Keratinocyte (primary cell): ENCODE results near the gene TSPAN18. TPM values are rescaled to one million over a fixed set of nuclear protein-coding genes. Genes with fewer than 3 reads are reported as not detected.

ENCODE experiments used
- DNase-seq: peaks from one replicate; pipeline ENCODE4 v3.0.0-alpha.2; 2011; ENCODE audit warnings: low read depth, missing footprints, low spot score
- FAIRE-seq: peaks from 2 replicates; lab custom pipeline; 2011; peaks lifted over from hg19 to GRCh38; lab: Jason Lieb, UNC
- H2AFZ ChIP-seq: 2 replicates; pipeline ENCODE4 v1.6.0; 2012; ENCODE audit warnings: low read length, control low read depth, inconsistent platforms; ENCODE audit not compliant: control insufficient read depth
- H3K27ac ChIP-seq: 2 replicates; pipeline ENCODE4 v1.5.1; 2011; ENCODE audit warnings: low read length; ENCODE audit not compliant: control insufficient read depth, insufficient read depth
- H3K27me3 ChIP-seq: 3 replicates; pipeline ENCODE4 v1.6.0; 2011; ENCODE audit warnings: low read length; ENCODE audit not compliant: control insufficient read depth, insufficient read depth; ENCODE audit errors: extremely low read depth
- H3K36me3 ChIP-seq, 2 experiments: 2 replicates in 1 of 2; 3 replicates in 1 of 2; pipeline ENCODE4 v1.5.1; 2011; ENCODE audit warnings: low read length in 2 of 2, mild to moderate bottlenecking in 1 of 2; ENCODE audit not compliant: control insufficient read depth in 2 of 2, insufficient read depth in 2 of 2; ENCODE audit errors: extremely low read depth in 1 of 2
- H3K4me1 ChIP-seq: 3 replicates; pipeline ENCODE4 v1.5.1; 2011; ENCODE audit warnings: low read length; ENCODE audit not compliant: control insufficient read depth, insufficient read depth; ENCODE audit errors: extremely low read depth
- H3K4me2 ChIP-seq: 3 replicates; pipeline ENCODE4 v1.6.0; 2011; ENCODE audit warnings: low read depth, low read length; ENCODE audit not compliant: control insufficient read depth, insufficient read depth; ENCODE audit errors: extremely low read depth
- H3K4me3 ChIP-seq, 3 experiments: fragments of 200-600 bp in 1 of 3; sonication (generic) in 1 of 3; 2 replicates in 2 of 3; 3 replicates in 1 of 3; pipeline ENCODE4 v1.5.1; 2011 to 2016; ENCODE audit warnings: low read length in 3 of 3, mild to moderate bottlenecking in 3 of 3, control low read depth in 2 of 3, inconsistent platforms in 1 of 3, low read depth in 1 of 3, mixed read lengths in 1 of 3, mixed run types in 1 of 3, moderate library complexity in 1 of 3; ENCODE audit not compliant: control insufficient read depth in 2 of 3, insufficient read depth in 2 of 3; ENCODE audit errors: extremely low read depth in 1 of 3
- H3K79me2 ChIP-seq: 2 replicates; pipeline ENCODE4 v1.6.0; 2012; ENCODE audit warnings: low read length; ENCODE audit not compliant: control insufficient read depth, insufficient read depth
- H3K9ac ChIP-seq: 3 replicates; pipeline ENCODE4 v1.6.0; 2011; ENCODE audit warnings: low read length; ENCODE audit not compliant: control insufficient read depth, insufficient read depth; ENCODE audit errors: extremely low read depth
- H3K9me1 ChIP-seq: 3 replicates; pipeline ENCODE4 v1.6.0; 2011; ENCODE audit warnings: low read length; ENCODE audit not compliant: control insufficient read depth, insufficient read depth; ENCODE audit errors: extremely low read depth
- H3K9me3 ChIP-seq: 2 replicates; pipeline ENCODE4 v1.5.1; 2012; ENCODE audit warnings: low read depth, low read length; ENCODE audit not compliant: control insufficient read depth
- H4K20me1 ChIP-seq: 3 replicates; pipeline ENCODE4 v1.6.0; 2011; ENCODE audit warnings: low read length; ENCODE audit not compliant: control insufficient read depth, insufficient read depth; ENCODE audit errors: extremely low read depth
- CTCF ChIP-seq, 3 experiments: IDR thresholded peaks in 1 of 3; conservative IDR thresholded peaks in 1 of 3; optimal IDR thresholded peaks in 1 of 3; 2 replicates in 2 of 3; 3 replicates in 1 of 3; pipeline versions ENCODE3 to v1.5.1; 2011; ENCODE audit warnings: low read length in 3 of 3, mild to moderate bottlenecking in 3 of 3, moderate library complexity in 2 of 3, control low read depth in 1 of 3, inconsistent platforms in 1 of 3; ENCODE audit not compliant: insufficient read depth in 2 of 3; ENCODE audit errors: extremely low read depth in 1 of 3
- EZH2 ChIP-seq: IDR thresholded peaks from one replicate; pipeline ENCODE4 v1.6.1; 2012; ENCODE audit warnings: inconsistent platforms, mild to moderate bottlenecking, low read length, moderate library complexity
- dilution Hi-C: fragments of 300-500 bp; cut with MboI; formaldehyde crosslinking; loops from one replicate; pipeline ENCODE4 v1.7.0; 2020; ENCODE audit warnings: low sequenced_read_pairs; ENCODE audit not compliant: extremely low pct_ligation_motif_present
- polyA plus RNA-seq, 5 experiments: library from polyadenylated mRNA; depleted of rRNA in 3 of 5; stranded (reverse) in 3 of 5; stranded (forward) in 1 of 5; unstranded in 1 of 5; fragments of >200 nt; gene quantifications; 1 replicate in 1 of 5; 2 replicates in 3 of 5; 3 replicates in 1 of 5; pipeline versions ENCODE4 v1.2.1 to v1.2.3, GENCODE V29; 2011 to 2012; ENCODE audit warnings: missing spikeins in 2 of 5, low read depth in 1 of 5, low replicate concordance in 1 of 5

Gene TSPAN18
- polyA plus RNA-seq, 1 donor (not counting 4 experiments of a cell fraction or from before 2014, with no cell fraction given), result not detected

GRCh38 chr11:44733877-44734276, 7.1 kb downstream of the TSPAN18 start:
- H3K4me1 ChIP-seq, result no peaks in the 10 kb centered on the region
- FAIRE-seq, result no peak
- no peak overlapping the region for H3K4me2 ChIP-seq
- dilution Hi-C loops, result no loop called here
- no peaks in the 10 kb centered on the region for H4K20me1 ChIP-seq
- no peaks in the 10 kb centered on the region for H3K79me2 ChIP-seq
- H3K9me1 ChIP-seq, result peaks cover 3% of the 10 kb centered on the region
- TF ChIP-seq CTCF (optimal IDR thresholded peaks at IDR 0.05 in 1 of 3, IDR thresholded peaks at IDR 0.05 in 1 of 3, conservative IDR thresholded peaks at IDR 0.05 in 1 of 3; ENCODE audit: extremely low read depth in 1 of 3, insufficient read depth in 2 of 3, low read length in 3 of 3), result no peak
- no peak for TF ChIP-seq EZH2
- H3K27me3 ChIP-seq, result peaks cover 43% of the 10 kb centered on the region
- H3K9me3 ChIP-seq, result no peaks in the 10 kb centered on the region
- no peak for DNase-seq
- no peak overlapping the region for H3K27ac ChIP-seq
- H2AFZ ChIP-seq, result no peak overlapping the region
- H3K36me3 ChIP-seq, result no peaks in the 10 kb centered on the region
- H3K4me3 ChIP-seq, result no peak overlapping the region
- H3K9ac ChIP-seq, result no peak overlapping the region

- H3K4me2 ChIP-seq, result no peak overlapping the region
- no peaks in the 10 kb centered on the region for H3K79me2 ChIP-seq
- H3K4me1 ChIP-seq, result no peaks in the 10 kb centered on the region
- FAIRE-seq, result no peak
- H3K4me3 ChIP-seq, result no peak overlapping the region
- H3K9me3 ChIP-seq, result no peaks in the 10 kb centered on the region
- DNase-seq, result no peak
- no peak overlapping the region for H3K9ac ChIP-seq
- H3K36me3 ChIP-seq, result no peaks in the 10 kb centered on the region
- H2AFZ ChIP-seq, result no peak overlapping the region
- dilution Hi-C loops, result no loop called here
- peaks cover 38% of the 10 kb centered on the region for H3K27me3 ChIP-seq
- H3K9me1 ChIP-seq, result peaks cover 3% of the 10 kb centered on the region
- no peak overlapping the region for H3K27ac ChIP-seq
- TF ChIP-seq EZH2 (no peak), CTCF (optimal IDR thresholded peaks at IDR 0.05 in 1 of 3, IDR thresholded peaks at IDR 0.05 in 1 of 3, conservative IDR thresholded peaks at IDR 0.05 in 1 of 3; ENCODE audit: extremely low read depth in 1 of 3, insufficient read depth in 2 of 3, low read length in 3 of 3) (no peak)
- no peaks in the 10 kb centered on the region for H4K20me1 ChIP-seq
Measured at GRCh38 chr11:44734843-44735381, 8.2 kb downstream of the TSPAN18 start.
